AG09309 (cell line): Measurements from ENCODE around the gene RNF220.

ENCODE experiments used
- DNase-seq: peaks from one replicate; pipeline ENCODE4 v3.0.0-alpha.2; 2010; ENCODE audit warnings: low read depth
- H3K4me3 ChIP-seq: 2 replicates; pipeline ENCODE4 v1.5.1; 2011; ENCODE audit warnings: mild to moderate bottlenecking, low read depth, low read length, moderate library complexity; ENCODE audit not compliant: control insufficient read depth
- TF ChIP-seq, protein P1 (sequence below): IDR thresholded peaks from 2 replicates; pipeline ENCODE4 v1.5.1; 2011; ENCODE audit warnings: mild to moderate bottlenecking, low read depth, low read length, inconsistent platforms; ENCODE audit not compliant: insufficient read depth, control insufficient read depth; ENCODE audit errors: missing control alignments

The RNF220 gene

DNA sequence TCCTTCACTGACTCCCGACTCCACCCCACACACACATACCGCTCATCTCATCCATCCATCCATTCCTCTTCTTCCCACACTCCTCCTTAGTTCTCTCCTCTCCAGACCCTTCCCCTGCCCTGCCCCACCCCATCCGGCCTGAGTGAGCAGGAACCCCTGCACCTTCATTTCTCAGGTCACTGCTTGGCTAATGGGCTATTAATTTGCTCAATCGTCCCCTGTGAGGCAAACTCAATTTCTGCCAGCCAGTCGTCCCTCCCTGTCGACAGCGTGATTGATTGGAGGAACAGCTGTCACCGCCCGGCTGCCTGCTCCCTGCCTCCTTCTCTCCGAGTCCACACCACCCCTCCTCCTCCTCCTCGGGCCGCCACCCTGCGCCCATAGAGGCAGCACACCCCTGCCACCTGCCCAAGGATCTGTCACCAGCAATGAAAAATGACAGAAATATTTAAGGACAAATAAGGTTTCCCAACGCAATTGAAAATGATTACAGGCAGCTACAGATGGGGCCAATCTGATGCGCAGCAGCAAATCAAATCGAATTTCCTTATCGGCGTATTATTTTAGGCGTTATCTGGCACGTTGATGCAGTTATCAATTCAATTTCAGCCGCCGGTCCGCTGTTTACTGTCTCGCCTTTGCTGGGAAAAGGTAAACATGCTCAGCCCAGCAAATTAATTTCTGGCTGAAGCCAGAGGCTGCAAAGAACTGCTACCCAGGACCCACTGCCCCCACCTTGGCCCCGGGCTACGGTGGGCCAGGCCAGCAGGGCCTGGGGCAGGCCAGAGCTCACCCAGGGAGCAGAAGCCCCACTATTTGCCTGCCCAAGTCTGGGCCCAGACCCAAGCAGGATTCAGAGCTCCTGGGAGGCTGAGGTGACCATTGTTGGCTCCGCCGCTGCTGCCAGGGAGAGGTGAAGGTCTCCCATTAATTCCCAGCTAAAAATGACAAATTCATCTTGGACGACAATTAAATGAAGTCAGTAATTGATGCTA is 197.9 kb downstream of the RNF220 start:
- H3K4me3 ChIP-seq: no peak overlapping the region
- DNase-seq: no peak
- TF ChIP-seq, protein P1, sequence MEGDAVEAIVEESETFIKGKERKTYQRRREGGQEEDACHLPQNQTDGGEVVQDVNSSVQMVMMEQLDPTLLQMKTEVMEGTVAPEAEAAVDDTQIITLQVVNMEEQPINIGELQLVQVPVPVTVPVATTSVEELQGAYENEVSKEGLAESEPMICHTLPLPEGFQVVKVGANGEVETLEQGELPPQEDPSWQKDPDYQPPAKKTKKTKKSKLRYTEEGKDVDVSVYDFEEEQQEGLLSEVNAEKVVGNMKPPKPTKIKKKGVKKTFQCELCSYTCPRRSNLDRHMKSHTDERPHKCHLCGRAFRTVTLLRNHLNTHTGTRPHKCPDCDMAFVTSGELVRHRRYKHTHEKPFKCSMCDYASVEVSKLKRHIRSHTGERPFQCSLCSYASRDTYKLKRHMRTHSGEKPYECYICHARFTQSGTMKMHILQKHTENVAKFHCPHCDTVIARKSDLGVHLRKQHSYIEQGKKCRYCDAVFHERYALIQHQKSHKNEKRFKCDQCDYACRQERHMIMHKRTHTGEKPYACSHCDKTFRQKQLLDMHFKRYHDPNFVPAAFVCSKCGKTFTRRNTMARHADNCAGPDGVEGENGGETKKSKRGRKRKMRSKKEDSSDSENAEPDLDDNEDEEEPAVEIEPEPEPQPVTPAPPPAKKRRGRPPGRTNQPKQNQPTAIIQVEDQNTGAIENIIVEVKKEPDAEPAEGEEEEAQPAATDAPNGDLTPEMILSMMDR: no peak

DNA sequence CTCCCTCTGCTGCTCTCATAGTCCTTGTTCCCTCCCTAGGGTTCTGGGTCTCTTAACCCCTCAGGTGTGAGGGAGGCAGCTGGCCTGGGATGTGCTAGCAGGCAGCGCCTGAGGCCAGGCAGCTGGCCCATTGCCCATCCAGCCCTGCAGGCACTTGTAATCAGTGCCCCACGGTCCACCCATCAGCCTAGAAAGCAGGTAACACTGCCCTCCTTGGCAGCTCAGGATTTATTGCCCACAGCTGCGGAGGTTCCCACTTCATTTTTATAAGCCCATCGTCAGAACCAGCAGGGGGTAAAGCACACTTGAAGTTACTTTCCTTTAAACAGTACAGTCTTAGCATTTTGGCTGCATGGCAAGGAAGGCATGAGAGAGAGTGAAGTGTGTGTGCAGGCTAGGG is 198.7 kb downstream of the RNF220 start:
- no peak overlapping the region for H3K4me3 ChIP-seq
- no peak for DNase-seq
- TF ChIP-seq, protein P1: no peak

DNA sequence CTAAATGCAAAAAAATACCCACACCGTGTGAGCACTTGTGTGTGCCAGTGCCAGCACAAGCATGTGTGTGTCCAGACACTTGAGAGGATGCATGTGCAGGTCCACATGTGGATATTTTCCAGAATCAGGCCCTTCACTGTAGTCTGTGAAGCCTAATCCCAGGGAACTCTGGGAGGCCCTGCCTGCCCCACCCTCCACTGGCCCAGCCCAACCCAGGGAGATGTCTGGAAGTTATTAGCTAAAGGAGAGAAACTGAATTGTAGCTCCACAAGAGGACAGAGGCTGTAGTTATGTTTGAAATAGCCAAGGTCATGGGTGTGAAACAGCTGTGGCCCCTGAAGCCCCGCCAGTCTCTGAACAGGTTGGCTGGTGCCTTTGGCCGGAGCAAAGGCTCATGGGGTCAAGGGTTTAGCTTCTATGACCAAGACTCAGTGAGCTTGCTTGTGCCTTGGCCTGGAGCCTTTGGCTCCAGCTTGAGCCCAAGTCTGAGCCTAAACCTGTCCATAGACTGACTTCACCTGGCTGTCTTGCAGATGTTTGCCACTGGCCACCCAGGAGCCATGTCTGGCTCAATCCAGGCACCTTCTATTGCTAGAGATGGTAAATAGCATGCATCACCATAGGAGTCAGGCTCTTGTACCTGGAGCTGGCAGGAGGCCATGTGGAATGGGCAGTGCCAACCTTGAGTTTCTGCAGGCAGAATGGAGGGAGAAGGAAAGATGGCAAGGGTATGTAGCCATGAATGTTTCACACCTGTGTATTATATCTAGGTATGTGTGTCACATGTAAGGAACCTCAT is 199.3 kb downstream of the RNF220 start:
- TF ChIP-seq, protein P1: no peak
- no peak overlapping the region for H3K4me3 ChIP-seq
- no peak for DNase-seq

DNA sequence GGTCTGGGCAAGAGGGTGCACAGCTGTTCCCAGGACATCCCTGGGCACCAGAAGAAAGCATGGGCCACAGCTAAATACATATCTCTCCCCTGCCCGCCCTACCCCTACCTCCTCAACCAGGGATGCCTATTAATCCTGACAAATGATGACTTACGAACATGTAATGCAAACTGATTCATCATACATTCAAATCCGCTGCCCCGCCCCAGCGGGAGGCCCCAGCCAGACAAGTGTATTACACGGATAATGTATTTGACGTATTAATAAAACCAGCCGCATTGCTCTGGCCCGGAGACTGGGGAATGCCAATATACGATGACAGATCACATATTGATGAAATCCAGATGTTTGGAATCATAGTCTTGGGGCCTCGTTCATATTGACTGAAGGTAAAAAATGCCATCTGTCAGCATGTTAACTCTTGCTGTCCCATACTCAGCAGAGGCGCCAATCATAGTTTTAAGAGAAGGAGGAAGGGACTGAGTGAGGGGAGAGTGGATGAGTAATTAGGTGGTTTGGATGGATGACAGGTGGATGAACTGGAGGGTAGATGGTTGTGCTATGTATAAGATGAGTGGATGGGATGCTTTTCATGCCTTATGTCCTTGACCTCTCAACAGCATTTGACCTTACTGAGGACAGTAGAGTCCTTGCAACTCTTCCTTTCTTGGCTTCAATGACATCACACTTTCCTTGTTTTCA is 201.0 kb downstream of the RNF220 start:
- no peak overlapping the region for H3K4me3 ChIP-seq
- TF ChIP-seq, protein P1: no peak
- DNase-seq: no peak

DNA sequence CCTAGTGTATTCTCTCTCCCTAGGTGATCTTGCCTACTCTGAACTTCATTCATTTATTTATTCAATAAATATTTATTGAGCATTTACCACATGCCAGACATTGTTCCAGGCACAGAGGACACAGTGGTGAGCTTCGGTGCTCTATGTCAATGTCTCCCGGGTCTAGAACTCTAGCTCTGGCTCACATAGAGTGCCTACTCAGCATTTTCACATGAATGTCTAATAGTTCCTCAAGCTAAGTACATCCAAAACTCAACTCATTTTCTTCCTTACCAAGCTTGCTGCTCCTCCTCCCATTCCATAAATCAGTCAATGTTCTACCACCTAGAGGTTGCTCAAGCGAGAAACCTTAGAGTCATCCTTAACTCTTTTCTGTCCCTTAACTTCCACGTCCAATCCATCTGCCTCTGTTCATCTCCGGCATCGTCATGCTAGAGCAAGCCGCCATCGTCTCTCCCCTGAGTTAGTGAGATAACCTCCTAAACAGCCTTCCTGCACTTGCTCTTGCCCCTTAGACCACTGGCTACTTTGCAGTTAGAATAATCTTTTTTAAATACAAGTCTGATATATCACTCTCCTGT is 201.7 kb downstream of the RNF220 start:
- no peak overlapping the region for H3K4me3 ChIP-seq
- no peak for DNase-seq
- TF ChIP-seq, protein P1: no peak

DNA sequence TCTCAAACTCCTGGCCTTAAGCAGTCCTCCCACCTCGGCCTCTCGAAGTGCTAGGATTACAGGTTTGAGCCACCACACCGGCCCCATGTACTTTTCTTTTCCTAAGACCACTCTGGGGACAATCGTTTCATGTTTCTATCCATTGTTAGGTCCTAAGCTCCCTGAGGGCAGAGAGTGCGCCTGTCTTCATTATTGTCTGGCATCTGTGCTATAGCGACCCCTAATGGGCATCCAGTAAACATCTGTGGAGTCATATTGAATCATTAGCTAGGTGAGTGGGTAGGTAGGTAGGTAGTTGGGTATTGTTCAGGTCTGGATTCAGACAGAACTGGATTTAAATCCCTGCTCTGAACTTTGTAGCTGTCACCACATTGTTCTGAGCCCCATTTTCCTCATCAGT is 203.1 kb downstream of the RNF220 start:
- no peak for DNase-seq
- no peak overlapping the region for H3K4me3 ChIP-seq
- TF ChIP-seq, protein P1: peak; percentile 28
